SH-SY5Y (cell line): Measurements from ENCODE around the gene PITPNC1.

Experiments used
- GATA2 ChIP-seq: IDR thresholded peaks from 2 replicates; pipeline ENCODE4 v1.6.1; 2011; ENCODE audit warnings: mild to moderate bottlenecking, low read depth, low read length
- GATA3 ChIP-seq: IDR thresholded peaks from 2 replicates; pipeline ENCODE4 v1.6.1; 2011; ENCODE audit warnings: low read depth, mild to moderate bottlenecking, low read length, moderate library complexity

GRCh38 chr17:67570797-67571196, 193.7 kb downstream of the PITPNC1 start:
- no peak for TF ChIP-seq GATA3
- no peak for TF ChIP-seq GATA2
